IMR-90 (cell line): ENCODE data around the gene ANOS1. TPM values are rescaled to one million over a fixed set of nuclear protein-coding genes. Genes with fewer than 3 reads are reported as not detected.

Experiments
- ATAC-seq: fragments of 200-7000 bp; cut with Tn5 transposase; 2 replicates; pipeline ENCODE4 v1.9.1; 2020; ENCODE audit warnings: low read depth, mild to moderate bottlenecking, moderate library complexity
- BruUV-seq: library from RNA; stranded (reverse); fragments of 400-500 nt; replicated peaks from 2 replicates; lab custom pipeline; 2021; lab: Mats Ljungman, UMichigan
- CTCF ChIA-PET: fragments of 300-600 bp; formaldehyde crosslinking; extraction: SDS; loops from one replicate; lab custom pipeline; 2021; ENCODE audit warnings: antibody characterized with exemption; lab: Yijun Ruan, JAX
- POLR2A ChIA-PET: fragments of 300-600 bp; sonication (Branson Sonifier 250); formaldehyde crosslinking; loops from one replicate; lab custom pipeline; 2022; ENCODE audit warnings: antibody characterized with exemption; ENCODE audit not compliant: unreplicated experiment; lab: Charles Lee
- DNase-seq: peaks from one replicate; pipeline ENCODE4 v3.0.0; 2013
- H2AFZ ChIP-seq: replicated peaks from 2 replicates; pipeline ENCODE3; 2013; ENCODE audit warnings: low read length, mild to moderate bottlenecking; ENCODE audit not compliant: poor library complexity
- H2AK5ac ChIP-seq: 2 replicates; pipeline ENCODE4 v1.6.1; 2013; ENCODE audit warnings: low read depth, low read length, inconsistent platforms
- H2AK9ac ChIP-seq: replicated peaks from 2 replicates; pipeline ENCODE3; 2013; ENCODE audit warnings: mild to moderate bottlenecking, low read depth, low read length, moderate library complexity; ENCODE audit not compliant: poor library complexity
- H2BK120ac ChIP-seq: 2 replicates; pipeline ENCODE4 v1.6.1; 2013; ENCODE audit warnings: low read depth, low read length, inconsistent platforms
- H2BK15ac ChIP-seq: 3 replicates; pipeline ENCODE4 v1.6.1; 2013; ENCODE audit warnings: low read depth, low read length, inconsistent platforms
- H2BK20ac ChIP-seq: 2 replicates; pipeline ENCODE4 v1.6.1; 2013; ENCODE audit warnings: low read depth, mild to moderate bottlenecking, inconsistent platforms, low read length, moderate library complexity
- H2BK5ac ChIP-seq: 2 replicates; pipeline ENCODE4 v1.6.1; 2013; ENCODE audit warnings: mild to moderate bottlenecking, low read depth, low read length, inconsistent platforms; ENCODE audit not compliant: poor library complexity, severe bottlenecking
- H3K14ac ChIP-seq: replicated peaks from 2 replicates; pipeline ENCODE4 v1.6.1; 2013; ENCODE audit warnings: low read depth, low read length, inconsistent platforms
- H3K18ac ChIP-seq: 2 replicates; pipeline ENCODE4 v1.6.1; 2013; ENCODE audit warnings: low read depth, low read length, control low read depth
- H3K23ac ChIP-seq: 2 replicates; pipeline ENCODE4 v1.6.1; 2013; ENCODE audit warnings: low read depth, low read length, inconsistent platforms
- H3K27ac ChIP-seq: 2 replicates; pipeline ENCODE4 v1.5.1; 2013; ENCODE audit warnings: mild to moderate bottlenecking, control low read depth, low read length; ENCODE audit not compliant: insufficient read depth
- H3K27me3 ChIP-seq: 2 replicates; pipeline ENCODE4 v1.6.1; 2013; ENCODE audit warnings: low read length; ENCODE audit not compliant: control insufficient read depth, insufficient read depth
- H3K36me3 ChIP-seq: 2 replicates; pipeline ENCODE4 v1.6.1; 2013; ENCODE audit warnings: low read length, mixed read lengths; ENCODE audit not compliant: control insufficient read depth, insufficient read depth
- H3K4ac ChIP-seq: 2 replicates; pipeline ENCODE4 v1.6.1; 2013; ENCODE audit warnings: low read depth, low read length, inconsistent platforms
- H3K4me1 ChIP-seq: 2 replicates; pipeline ENCODE4 v1.6.1; 2013; ENCODE audit warnings: low read length, mixed read lengths; ENCODE audit not compliant: control insufficient read depth, insufficient read depth
- H3K4me2 ChIP-seq: 2 replicates; pipeline ENCODE4 v1.6.1; 2013; ENCODE audit warnings: low read depth, mild to moderate bottlenecking, control low read depth, low read length, moderate library complexity
- H3K4me3 ChIP-seq: 2 replicates; pipeline ENCODE4 v1.5.1; 2013; ENCODE audit warnings: low read depth, mild to moderate bottlenecking, control low read depth, low read length, moderate library complexity; ENCODE audit not compliant: insufficient read depth
- H3K56ac ChIP-seq: 2 replicates; pipeline ENCODE4 v1.6.1; 2013; ENCODE audit warnings: low read length, inconsistent platforms; ENCODE audit not compliant: insufficient read depth; ENCODE audit errors: extremely low read depth
- H3K79me1 ChIP-seq, 2 experiments: 2 replicates each; pipeline ENCODE4 v1.6.1; 2013; ENCODE audit warnings: low read length in 2 of 2, inconsistent platforms in 1 of 2, low read depth in 1 of 2
- H3K9ac ChIP-seq: 2 replicates; pipeline ENCODE4 v1.6.1; 2013; ENCODE audit warnings: low read depth, low read length, control low read depth
- H3K9me1 ChIP-seq: 2 replicates; pipeline ENCODE4 v1.6.1; 2013; ENCODE audit warnings: low read length, inconsistent platforms; ENCODE audit not compliant: insufficient read depth
- H3K9me3 ChIP-seq: 2 replicates; pipeline ENCODE4 v1.6.1; 2013; ENCODE audit warnings: low read length; ENCODE audit not compliant: control insufficient read depth, insufficient read depth
- H4K20me1 ChIP-seq: 2 replicates; pipeline ENCODE4 v1.6.1; 2013; ENCODE audit warnings: low read length, inconsistent platforms; ENCODE audit not compliant: insufficient read depth
- H4K5ac ChIP-seq: 2 replicates; pipeline ENCODE4 v1.6.1; 2013; ENCODE audit warnings: mild to moderate bottlenecking, low read depth, low read length, control low read depth
- H4K8ac ChIP-seq, 2 experiments: 2 replicates each; pipeline ENCODE4 v1.6.1; 2013; ENCODE audit warnings: low read depth in 2 of 2, low read length in 2 of 2, control low read depth in 1 of 2, inconsistent platforms in 1 of 2
- H4K91ac ChIP-seq: 2 replicates; pipeline ENCODE4 v1.6.1; 2013; ENCODE audit warnings: low read depth, low read length, inconsistent platforms; ENCODE audit not compliant: insufficient read depth
- BHLHE40 ChIP-seq: fragments of 150-350 bp; IDR thresholded peaks from 2 replicates; pipeline ENCODE4 v1.6.1; 2016; ENCODE audit warnings: mild to moderate bottlenecking, low read depth, low read length
- CEBPB ChIP-seq: IDR thresholded peaks from 2 replicates; pipeline ENCODE4 v1.6.1; 2012; ENCODE audit warnings: low read depth, low read length, improper control_type of control experiment
- CHD1 ChIP-seq: IDR thresholded peaks from 2 replicates; pipeline ENCODE4 v1.6.1; 2012; ENCODE audit warnings: low read depth, low read length, improper control_type of control experiment
- ELK1 ChIP-seq: fragments of 150-350 bp; IDR thresholded peaks from 2 replicates; pipeline ENCODE4 v1.6.1; 2016; ENCODE audit warnings: low read depth, mild to moderate bottlenecking, low read length, moderate library complexity, borderline replicate concordance
- MAFK ChIP-seq: IDR thresholded peaks from 2 replicates; pipeline ENCODE4 v1.6.1; 2012; ENCODE audit warnings: low read depth, low read length, improper control_type of control experiment
- RAD21 ChIP-seq: IDR thresholded peaks from 2 replicates; pipeline ENCODE4 v1.6.1; 2012; ENCODE audit warnings: low read length, improper control_type of control experiment
- SMC3 ChIP-seq: fragments of 150-350 bp; IDR thresholded peaks from 2 replicates; pipeline ENCODE4 v1.6.1; 2016; ENCODE audit warnings: low read depth, mild to moderate bottlenecking, antibody characterized with exemption, low read length, moderate library complexity
- dilution Hi-C: fragments of 300-500 bp; cut with HindIII; formaldehyde crosslinking; loops from one replicate; pipeline ENCODE4 v1.14.3; 2018; ENCODE audit warnings: low sequenced_read_pairs; ENCODE audit not compliant: unreplicated experiment
- in situ Hi-C: fragments of 300-500 bp; cut with MboI; formaldehyde crosslinking; loops from 3 replicates; pipeline ENCODE4 v1.14.3; 2019; ENCODE audit warnings: low sequenced_read_pairs, inconsistent platforms, mixed read lengths
- intact Hi-C: fragments of 100-400 bp; cut with micrococcal nuclease; formaldehyde crosslinking; loops from 2 replicates; pipeline ENCODE4 v1.10.0; 2022
- polyA plus RNA-seq, 3 experiments: library from polyadenylated mRNA; depleted of rRNA; stranded (reverse); fragments of >200 nt; gene quantifications; 2 replicates each; pipeline ENCODE4 v1.2.3, GENCODE V29; 2012; ENCODE audit warnings: low replicate concordance in 1 of 3
- total RNA-seq: library from RNA; depleted of rRNA; stranded (reverse); fragments of >200 nt; gene quantifications from 2 replicates; pipeline ENCODE4 v1.2.3, GENCODE V29; 2012

ANOS1 gene
- total and polyA plus RNA-seq, 2 of the 4 experiments (the other 2 are of a cell fraction) = under 0.01 to 0.17 TPM

- in situ Hi-C loops = no loop called here
- H3K9me3 ChIP-seq = peaks cover 5% of the 10 kb centered on the region
These were observed 145.0 kb downstream of the ANOS1 start for GRCh38 chrX:8586953-8587352.

More at GRCh38 chrX:8586953-8587352, 145.0 kb downstream of the ANOS1 start:
- no peak for ATAC-seq
- Histone ChIP-seq H3K4me3 (no peak overlapping the region), H3K9ac (no peak overlapping the region), H3K79me1 (no peaks in the 10 kb centered on the region), H3K4me2 (no peak overlapping the region), H2BK5ac (no peak overlapping the region), H2AK5ac (no peak overlapping the region), H3K56ac (no peak overlapping the region), H3K23ac (no peak overlapping the region), H3K18ac (no peak overlapping the region), H4K5ac (no peak overlapping the region), H3K4ac (no peak overlapping the region), H3K4me1 (no peaks in the 10 kb centered on the region), H4K20me1 (no peaks in the 10 kb centered on the region), H3K9me1 (no peaks in the 10 kb centered on the region), H2BK120ac (no peak overlapping the region), H2BK20ac (no peak overlapping the region), H2BK15ac (no peak overlapping the region), H3K27ac (no peak overlapping the region), H4K8ac (no peak overlapping the region), H2AFZ (no peak overlapping the region), H3K14ac (no peak overlapping the region), H4K91ac (no peak overlapping the region), H2AK9ac (no peak overlapping the region), H3K27me3 (no peaks in the 10 kb centered on the region), H3K36me3 (no peaks in the 10 kb centered on the region)
- intact Hi-C loops (no loop called here), dilution Hi-C loops (no loop called here)
- no peak for TF ChIP-seq ELK1
- TF ChIP-seq RAD21 = no peak
- no peak for TF ChIP-seq CHD1
- no peak for TF ChIP-seq SMC3
- TF ChIP-seq BHLHE40 = no peak
- no peak for TF ChIP-seq CEBPB
- TF ChIP-seq MAFK = no peak
- no peak for DNase-seq
- ChIA-PET POLR2A (no interaction called here), CTCF (no interaction called here)
- BruUV-seq = no TSS peak
